ENCODE measurements around the gene CASQ2.

CASQ2 gene

DNA sequence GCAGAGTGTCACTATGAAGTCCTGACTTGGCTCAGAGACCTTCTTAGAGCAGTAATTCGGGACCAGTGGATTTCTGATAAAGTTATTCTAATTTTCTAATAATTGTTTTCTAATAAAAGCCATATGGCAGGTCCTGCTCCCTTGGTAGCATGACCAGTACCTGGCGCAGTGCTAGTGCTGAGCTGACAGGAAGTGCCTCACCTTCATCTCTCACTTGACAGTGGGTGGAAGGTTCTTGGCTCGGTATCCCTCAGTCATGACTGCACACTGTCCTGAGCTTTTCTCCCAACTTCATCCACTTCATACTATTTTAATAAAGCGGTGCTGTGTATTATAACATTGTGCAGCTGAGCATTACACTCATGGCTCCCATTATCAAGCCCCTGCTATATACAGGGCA, 112.6 kb downstream of the CASQ2 start:
- no peak for DNase-seq

- DNase-seq: no peak
These were observed 113.2 kb downstream of the CASQ2 start for GRCh38 chr1:115655306-115655663.

- DNase-seq: no peak
These were observed 113.7 kb downstream of the CASQ2 start for GRCh38 chr1:115654663-115655305.

DNA sequence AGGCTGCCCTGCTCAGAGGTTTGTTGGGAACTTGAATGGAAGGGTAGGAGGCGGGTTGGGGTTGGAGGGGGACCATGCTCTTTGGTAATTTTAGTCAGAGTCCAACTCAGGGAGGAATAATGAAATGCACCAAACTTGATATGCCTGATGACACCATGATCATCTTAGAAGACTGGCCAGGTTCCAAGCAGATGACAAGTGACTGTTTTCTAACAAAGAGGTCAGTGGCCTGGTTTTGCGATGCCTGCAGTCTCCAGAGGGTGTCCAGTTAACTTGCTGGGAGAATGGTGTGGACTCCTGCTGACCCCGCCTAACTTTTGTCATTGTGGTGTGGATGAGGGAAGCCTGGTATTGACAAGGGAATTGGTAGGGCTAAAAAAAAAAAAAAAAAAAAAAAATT, 114.4 kb downstream of the CASQ2 start:
- DNase-seq: no peak

DNA sequence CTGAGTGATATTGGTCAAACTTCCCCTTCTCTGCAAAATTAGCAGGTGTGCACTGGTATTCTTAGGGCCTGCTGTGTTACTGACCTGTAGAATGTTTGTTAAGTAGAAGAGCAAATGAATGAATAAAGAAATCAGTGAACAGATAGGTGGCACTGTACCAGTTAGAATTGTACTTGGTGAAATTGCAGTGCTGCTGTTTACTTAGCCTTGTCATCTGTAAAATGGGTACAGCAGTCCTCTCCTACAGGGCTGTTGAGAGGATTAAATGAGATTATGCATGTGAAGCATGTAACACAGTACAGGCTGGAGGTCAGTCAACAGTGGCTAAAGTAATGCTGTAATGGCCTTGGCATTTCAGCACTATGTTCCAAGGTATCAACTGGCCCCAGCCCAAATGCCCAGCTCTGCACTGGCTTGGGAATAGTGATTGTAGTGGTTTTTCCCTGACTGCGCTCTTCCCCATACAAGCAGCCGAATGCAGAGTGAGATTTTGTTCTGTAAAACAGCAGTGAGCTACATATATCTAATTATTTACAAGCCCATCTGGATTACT, 116.2 kb downstream of the CASQ2 start:
- DNase-seq: no peak

DNA sequence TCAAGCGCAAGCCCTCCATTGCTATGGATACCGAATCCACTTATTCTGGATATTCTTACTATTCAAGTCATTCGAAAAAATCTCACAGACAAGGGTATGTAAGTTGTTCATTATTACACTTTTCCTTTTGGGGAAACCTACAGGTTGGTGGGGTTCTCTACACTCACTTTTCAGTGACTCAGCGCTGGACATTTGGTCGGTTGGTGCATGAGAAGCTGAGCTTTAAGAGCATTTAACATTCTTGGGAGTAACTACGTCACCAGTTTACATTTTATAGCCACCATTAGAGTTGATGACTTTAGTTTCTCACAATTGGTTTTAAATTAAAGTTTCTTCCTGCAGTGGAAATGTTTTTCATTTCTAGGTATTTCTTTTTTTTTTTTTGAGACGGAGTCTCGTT, 117.1 kb downstream of the CASQ2 start:
- DNase-seq: no peak

DNA sequence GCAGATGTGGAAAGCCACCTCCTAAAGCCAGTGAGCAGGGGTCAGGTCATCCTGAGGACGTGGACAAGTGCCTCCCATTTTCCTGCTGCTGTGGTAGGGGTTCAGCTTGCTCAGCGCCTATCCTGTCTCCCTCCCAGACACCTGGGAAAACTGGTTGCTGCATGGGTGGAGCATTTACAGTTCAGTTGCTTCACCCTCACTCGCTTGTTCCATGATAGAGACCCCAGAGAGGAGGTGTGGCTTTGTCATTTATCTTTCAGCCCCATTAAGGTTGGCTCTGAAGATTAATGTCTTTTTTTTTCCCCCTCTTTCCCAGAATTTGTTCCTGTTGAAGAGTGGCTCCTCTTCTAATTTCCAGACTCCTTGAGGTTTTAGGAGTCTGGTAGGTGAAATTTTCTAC, 117.6 kb downstream of the CASQ2 start:
- DNase-seq: no peak

All from NCI-H446 treated with DMSO at 0.1 percent for 48 hours (cell line).